Activated CD4-positive, alpha-beta T cell treated with anti-CD3 and anti-CD28 coated beads, Interleukin-2, amount 10 ng/mL, durations not matched to agents 7 days and 5 days (primary cell): Measurements from ENCODE around the gene ALPK1. TPM values are rescaled to one million over a fixed set of nuclear protein-coding genes. Genes with fewer than 3 reads are reported as not detected.

Experiments
- CTCF ChIA-PET: fragments of 350-600 bp; sonication (Branson Sonifier 250); formaldehyde crosslinking; loops from one replicate; lab custom pipeline; 2021; ENCODE audit warnings: antibody characterized with exemption; lab: Charles Lee
- POLR2A ChIA-PET: fragments of 350-600 bp; sonication (Branson Sonifier 250); formaldehyde crosslinking; loops from one replicate; lab custom pipeline; 2021; ENCODE audit warnings: antibody characterized with exemption; lab: Charles Lee
- DNase-seq: peaks from one replicate; pipeline ENCODE4 v3.0.0-alpha.2; 2020
- H3K27ac Mint-ChIP-seq: one replicate; pipeline ENCODE4 v1.8.0; 2021; ENCODE audit warnings: mild to moderate bottlenecking, moderate library complexity, mixed read lengths
- H3K27me3 Mint-ChIP-seq: one replicate; pipeline ENCODE4 v1.8.0; 2021; ENCODE audit warnings: mixed read lengths
- H3K36me3 Mint-ChIP-seq: one replicate; pipeline ENCODE4 v1.8.0; 2021; ENCODE audit warnings: low read depth, mixed read lengths
- H3K4me1 Mint-ChIP-seq: one replicate; pipeline ENCODE4 v1.8.0; 2021; ENCODE audit warnings: mixed read lengths
- H3K4me3 Mint-ChIP-seq: one replicate; pipeline ENCODE4 v1.8.0; 2021; ENCODE audit warnings: mild to moderate bottlenecking, moderate library complexity, mixed read lengths
- H3K9me3 Mint-ChIP-seq: one replicate; pipeline ENCODE4 v1.8.0; 2021; ENCODE audit warnings: mixed read lengths
- total RNA-seq, 2 experiments: library from RNA; stranded (reverse); gene quantifications; one replicate each; pipeline ENCODE4 v1.2.3, GENCODE V29; 2021

ALPK1 gene
- total RNA-seq, 2 experiments from 2014 or later, result 17.3 to 18.3 TPM

GRCh38 chr4:112377594-112378242 lies 80.5 kb downstream of the ALPK1 start:
- peaks cover 15% of the 10 kb centered on the region for H3K36me3 Mint-ChIP-seq
- POLR2A ChIA-PET, result no interaction called here
- H3K4me1 Mint-ChIP-seq, result no peaks in the 10 kb centered on the region

GRCh38 chr4:112378243-112378620 lies 81.1 kb downstream of the ALPK1 start:
- Mint-ChIP-seq H3K27me3 (no peaks in the 10 kb centered on the region), H3K36me3 (peaks cover 15% of the 10 kb centered on the region), H3K27ac (no peak overlapping the region), H3K4me1 (no peaks in the 10 kb centered on the region), H3K4me3 (no peak overlapping the region), H3K9me3 (no peaks in the 10 kb centered on the region)
- no peak for DNase-seq
- ChIA-PET POLR2A (no interaction called here), CTCF (no interaction called here)

More at GRCh38 chr4:112377594-112378242, 80.5 kb downstream of the ALPK1 start:
- Mint-ChIP-seq H3K9me3 (no peaks in the 10 kb centered on the region), H3K27ac (no peak overlapping the region), H3K27me3 (no peaks in the 10 kb centered on the region), H3K4me3 (no peak overlapping the region)
- CTCF ChIA-PET, result no interaction called here
- no peak for DNase-seq

GRCh38 chr4:112378858-112379257 lies 81.7 kb downstream of the ALPK1 start:
- no peak overlapping the region for H3K4me3 Mint-ChIP-seq
- POLR2A ChIA-PET, result no interaction called here
- no peak overlapping the region for H3K27ac Mint-ChIP-seq
- H3K4me1 Mint-ChIP-seq, result no peaks in the 10 kb centered on the region
- peaks cover 17% of the 10 kb centered on the region for H3K36me3 Mint-ChIP-seq
- H3K9me3 Mint-ChIP-seq, result no peaks in the 10 kb centered on the region
- H3K27me3 Mint-ChIP-seq, result no peaks in the 10 kb centered on the region
- CTCF ChIA-PET, result interaction anchor here (0.9 kb wide), 1 partner anchor 25 kb away, joined by 3 read pairs; no protein-coding TSS in a partner anchor
- DNase-seq, result no peak

- Mint-ChIP-seq H3K27me3 (no peaks in the 10 kb centered on the region), H3K27ac (no peak overlapping the region), H3K4me3 (no peak overlapping the region), H3K9me3 (no peaks in the 10 kb centered on the region), H3K36me3 (peaks cover 19% of the 10 kb centered on the region), H3K4me1 (no peaks in the 10 kb centered on the region)
- no peak for DNase-seq
- ChIA-PET CTCF (interaction anchor here (0.9 kb wide), 1 partner anchor 25 kb away, joined by 3 read pairs; no protein-coding TSS in a partner anchor), POLR2A (no interaction called here)
Measured at GRCh38 chr4:112379306-112379705, 82.1 kb downstream of the ALPK1 start.

GRCh38 chr4:112381996-112382692 lies 85.0 kb downstream of the ALPK1 start:
- Mint-ChIP-seq H3K4me1 (no peaks in the 10 kb centered on the region), H3K27me3 (no peaks in the 10 kb centered on the region), H3K36me3 (peaks cover 19% of the 10 kb centered on the region), H3K27ac (peak overlapping the region; percentile 37), H3K4me3 (no peak overlapping the region), H3K9me3 (no peaks in the 10 kb centered on the region)
- no peak for DNase-seq
- POLR2A ChIA-PET, result no interaction called here
- CTCF ChIA-PET, result interaction anchor here (0.8 to 1.9 kb wide), 2 partner anchors 20 to 110 kb away, joined by 3 to 5 read pairs; no protein-coding TSS in a partner anchor

GRCh38 chr4:112386071-112386470 lies 88.9 kb downstream of the ALPK1 start:
- no peaks in the 10 kb centered on the region for H3K9me3 Mint-ChIP-seq
- CTCF ChIA-PET, result no interaction called here
- no peak overlapping the region for H3K4me3 Mint-ChIP-seq

GRCh38 chr4:112402098-112402497 lies 104.9 kb downstream of the ALPK1 start:
- ChIA-PET CTCF (interaction anchor here (1.0 kb wide), 1 partner anchor 122 kb away, joined by 3 read pairs; no protein-coding TSS in a partner anchor), POLR2A (no interaction called here)
- no peaks in the 10 kb centered on the region for H3K27me3 Mint-ChIP-seq
- no peak overlapping the region for H3K27ac Mint-ChIP-seq
- no peaks in the 10 kb centered on the region for H3K9me3 Mint-ChIP-seq
- no peaks in the 10 kb centered on the region for H3K4me1 Mint-ChIP-seq
- DNase-seq, result no peak
- H3K4me3 Mint-ChIP-seq, result no peak overlapping the region
- peaks cover 7% of the 10 kb centered on the region for H3K36me3 Mint-ChIP-seq

More at GRCh38 chr4:112386071-112386470, 88.9 kb downstream of the ALPK1 start:
- H3K27me3 Mint-ChIP-seq, result no peaks in the 10 kb centered on the region
- POLR2A ChIA-PET, result no interaction called here
- no peaks in the 10 kb centered on the region for H3K4me1 Mint-ChIP-seq
- DNase-seq, result no peak
- peaks cover 15% of the 10 kb centered on the region for H3K36me3 Mint-ChIP-seq
- H3K27ac Mint-ChIP-seq, result no peak overlapping the region

GRCh38 chr4:112403101-112403945 lies 106.2 kb downstream of the ALPK1 start:
- DNase-seq, result no peak
- H3K27ac Mint-ChIP-seq, result no peak overlapping the region
- peaks cover 7% of the 10 kb centered on the region for H3K36me3 Mint-ChIP-seq
- no peak overlapping the region for H3K4me3 Mint-ChIP-seq
- POLR2A ChIA-PET, result no interaction called here
- no peaks in the 10 kb centered on the region for H3K27me3 Mint-ChIP-seq
- H3K4me1 Mint-ChIP-seq, result no peaks in the 10 kb centered on the region
- CTCF ChIA-PET, result interaction anchor here (1.0 kb wide), 1 partner anchor 121 kb away, joined by 3 read pairs; no protein-coding TSS in a partner anchor
- no peaks in the 10 kb centered on the region for H3K9me3 Mint-ChIP-seq

- no peaks in the 10 kb centered on the region for H3K9me3 Mint-ChIP-seq
- H3K4me1 Mint-ChIP-seq, result no peaks in the 10 kb centered on the region
- POLR2A ChIA-PET, result no interaction called here
- CTCF ChIA-PET, result no interaction called here
- H3K36me3 Mint-ChIP-seq, result peaks cover 12% of the 10 kb centered on the region
- no peaks in the 10 kb centered on the region for H3K27me3 Mint-ChIP-seq
- no peak for DNase-seq
- no peak overlapping the region for H3K27ac Mint-ChIP-seq
- no peak overlapping the region for H3K4me3 Mint-ChIP-seq
Measured at GRCh38 chr4:112410364-112410763, 113.2 kb downstream of the ALPK1 start.

- H3K9me3 Mint-ChIP-seq, result no peaks in the 10 kb centered on the region
- ChIA-PET POLR2A (no interaction called here), CTCF (no interaction called here)
- H3K4me1 Mint-ChIP-seq, result no peaks in the 10 kb centered on the region
- H3K27ac Mint-ChIP-seq, result no peak overlapping the region
- no peak overlapping the region for H3K4me3 Mint-ChIP-seq
- no peaks in the 10 kb centered on the region for H3K27me3 Mint-ChIP-seq
- H3K36me3 Mint-ChIP-seq, result peaks cover 12% of the 10 kb centered on the region
- DNase-seq, result no peak
Measured at GRCh38 chr4:112410804-112411203, 113.6 kb downstream of the ALPK1 start.

- CTCF ChIA-PET, result no interaction called here
- Mint-ChIP-seq H3K4me1 (no peaks in the 10 kb centered on the region), H3K36me3 (peaks cover 20% of the 10 kb centered on the region), H3K27ac (no peak overlapping the region), H3K27me3 (no peaks in the 10 kb centered on the region), H3K4me3 (no peak overlapping the region), H3K9me3 (peaks cover 2% of the 10 kb centered on the region)
- POLR2A ChIA-PET, result no interaction called here
- DNase-seq, result no peak
Measured at GRCh38 chr4:112411781-112412550, 114.8 kb downstream of the ALPK1 start.

GRCh38 chr4:112416464-112416863 lies 119.3 kb downstream of the ALPK1 start:
- H3K27ac Mint-ChIP-seq, result no peak overlapping the region
- ChIA-PET CTCF (no interaction called here), POLR2A (no interaction called here)
- peaks cover 2% of the 10 kb centered on the region for H3K9me3 Mint-ChIP-seq
- H3K4me1 Mint-ChIP-seq, result no peaks in the 10 kb centered on the region
- no peaks in the 10 kb centered on the region for H3K27me3 Mint-ChIP-seq
- DNase-seq, result no peak
- peaks cover 20% of the 10 kb centered on the region for H3K36me3 Mint-ChIP-seq
- H3K4me3 Mint-ChIP-seq, result no peak overlapping the region
